Prostate gland (tissue), 2 donors: Measurements from ENCODE around the gene UNC79.
"Not testable (repeated sequence)": the region's sequence is repeated elsewhere in the genome, so short reads cannot be mapped to it uniquely, and the experiment has no call there.

Experiments
- POLR2A ChIP-seq: fragments of 450-650 bp; IDR thresholded peaks from one replicate; pipeline ENCODE4 v1.6.1; 2016; ENCODE audit warnings: antibody characterized with exemption, mild to moderate bottlenecking
- POLR2AphosphoS5 ChIP-seq: sonication (generic); formaldehyde crosslinking; IDR thresholded peaks from one replicate; pipeline ENCODE4 v1.6.1; 2017; ENCODE audit warnings: antibody characterized with exemption
- TF ChIP-seq, protein P1 (sequence below), 4 experiments: fragments of 200-600 bp in 2 of 4; fragments of 450-650 bp in 2 of 4; sonication (generic) in 2 of 4; IDR thresholded peaks; 1 replicate in 3 of 4; 2 replicates in 1 of 4; pipeline ENCODE4 v1.5.1; 2016 to 2019; ENCODE audit warnings: antibody characterized with exemption in 4 of 4, mild to moderate bottlenecking in 2 of 4, moderate library complexity in 2 of 4

DNA sequence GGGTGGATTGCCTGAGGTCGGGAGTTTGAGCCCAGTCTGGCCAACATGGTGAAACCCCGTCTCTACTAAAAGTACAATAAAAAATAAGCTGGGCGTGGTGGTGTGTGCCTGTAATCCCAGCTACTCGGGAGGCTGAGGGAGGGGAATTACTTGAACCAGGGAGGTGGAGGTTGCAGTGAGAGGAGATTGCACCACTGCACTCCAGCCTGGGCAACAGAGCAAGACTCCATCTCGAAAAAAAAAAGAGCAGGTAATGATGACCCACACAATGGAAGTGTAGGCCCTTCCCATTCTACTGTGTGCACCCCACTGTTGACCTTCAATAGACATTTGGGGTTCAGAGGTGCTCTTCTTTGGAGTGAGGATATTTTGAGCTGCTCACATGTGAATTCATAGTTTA, 94.5 kb downstream of the UNC79 start:
- not testable (repeated sequence) for TF ChIP-seq POLR2A, POLR2AphosphoS5
- TF ChIP-seq, protein P1, sequence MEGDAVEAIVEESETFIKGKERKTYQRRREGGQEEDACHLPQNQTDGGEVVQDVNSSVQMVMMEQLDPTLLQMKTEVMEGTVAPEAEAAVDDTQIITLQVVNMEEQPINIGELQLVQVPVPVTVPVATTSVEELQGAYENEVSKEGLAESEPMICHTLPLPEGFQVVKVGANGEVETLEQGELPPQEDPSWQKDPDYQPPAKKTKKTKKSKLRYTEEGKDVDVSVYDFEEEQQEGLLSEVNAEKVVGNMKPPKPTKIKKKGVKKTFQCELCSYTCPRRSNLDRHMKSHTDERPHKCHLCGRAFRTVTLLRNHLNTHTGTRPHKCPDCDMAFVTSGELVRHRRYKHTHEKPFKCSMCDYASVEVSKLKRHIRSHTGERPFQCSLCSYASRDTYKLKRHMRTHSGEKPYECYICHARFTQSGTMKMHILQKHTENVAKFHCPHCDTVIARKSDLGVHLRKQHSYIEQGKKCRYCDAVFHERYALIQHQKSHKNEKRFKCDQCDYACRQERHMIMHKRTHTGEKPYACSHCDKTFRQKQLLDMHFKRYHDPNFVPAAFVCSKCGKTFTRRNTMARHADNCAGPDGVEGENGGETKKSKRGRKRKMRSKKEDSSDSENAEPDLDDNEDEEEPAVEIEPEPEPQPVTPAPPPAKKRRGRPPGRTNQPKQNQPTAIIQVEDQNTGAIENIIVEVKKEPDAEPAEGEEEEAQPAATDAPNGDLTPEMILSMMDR (IDR thresholded peaks at IDR 0.05): not testable (repeated sequence)
